Lung (tissue), 12 donors: Measurements from ENCODE around the gene PSPH. TPM values are rescaled to one million over a fixed set of nuclear protein-coding genes. Genes with fewer than 3 reads are reported as not detected.

ENCODE experiments used
- ATAC-seq: fragments of 200-7000 bp; cut with Tn5 transposase; one replicate; pipeline ENCODE4 v1.9.1; 2020; ENCODE audit warnings: moderate number of reproducible peaks; ENCODE audit not compliant: insufficient read depth, low FRiP score
- DNase-seq, 3 donors: peaks; one replicate each; pipeline ENCODE4 v3.0.0-alpha.2; 2013 to 2017
- H3K27ac ChIP-seq, 2 donors: one replicate each; pipeline ENCODE4 v1.5.1; 2013; ENCODE audit warnings: mild to moderate bottlenecking in 2 of 2, moderate library complexity in 2 of 2, control low read depth in 1 of 2, inconsistent platforms in 1 of 2, low read depth in 1 of 2, low read length in 1 of 2
- H3K27me3 ChIP-seq, 3 donors: one replicate each; pipeline ENCODE4 v1.5.1; 2013; ENCODE audit warnings: low read length in 2 of 3; ENCODE audit not compliant: control insufficient read depth in 3 of 3, insufficient read depth in 3 of 3
- H3K36me3 ChIP-seq, 4 donors: one replicate each; pipeline ENCODE4 v1.5.1; 2013; ENCODE audit warnings: low read length in 4 of 4, mild to moderate bottlenecking in 1 of 4, moderate library complexity in 1 of 4; ENCODE audit not compliant: control insufficient read depth in 4 of 4, insufficient read depth in 4 of 4
- H3K4me1 ChIP-seq, 5 donors: one replicate each; pipeline ENCODE4 v1.5.1; 2013; ENCODE audit warnings: low read length in 5 of 5, mild to moderate bottlenecking in 2 of 5, moderate library complexity in 1 of 5; ENCODE audit not compliant: control insufficient read depth in 5 of 5, insufficient read depth in 5 of 5
- H3K4me3 ChIP-seq: one replicate; pipeline ENCODE4 v1.5.1; 2013; ENCODE audit warnings: mild to moderate bottlenecking, control low read depth, moderate library complexity
- H3K9ac ChIP-seq, 2 donors: one replicate each; pipeline ENCODE4 v1.5.1; 2013; ENCODE audit warnings: low read length in 2 of 2, control low read depth in 1 of 2; ENCODE audit not compliant: insufficient read depth in 1 of 2
- H3K9me3 ChIP-seq, 4 donors: one replicate each; pipeline ENCODE4 v1.5.1; 2013; ENCODE audit warnings: low read length in 3 of 4, mild to moderate bottlenecking in 1 of 4, moderate library complexity in 1 of 4; ENCODE audit not compliant: control insufficient read depth in 4 of 4, insufficient read depth in 3 of 4
- WGBS, 2 donors: extraction: QIAGEN DNeasy Blood & Tissue Kit; methylation state at CpG; one replicate each; pipeline ENCODE4 v1.1.7; 2013; 5-methylcytosine and 5-hydroxymethylcytosine counted together
- polyA plus RNA-seq, 2 donors: library from polyadenylated mRNA; stranded (reverse); fragments of 200-250 nt; gene quantifications; one replicate each; pipeline ENCODE4 v1.2.1, GENCODE V29; 2013
- total RNA-seq, 2 donors: library from RNA; depleted of rRNA in 1 of 2; stranded (reverse); fragments of >200 nt in 1 of 2; gene quantifications; one replicate each; pipeline ENCODE4 v1.2.1, GENCODE V29; 2014 to 2021
- TF ChIP-seq, protein P1 (sequence below): IDR thresholded peaks from 2 replicates; pipeline ENCODE4 v1.5.1; 2012; ENCODE audit warnings: mild to moderate bottlenecking; ENCODE audit errors: control extremely low read depth, extremely low read depth
- donor health status: control.
- donor health status: control.
- donor health status: Bipolar disorder and iron deficiency.
- donor health status: healthy.
- donor health status: DM: yes; HTN: yes; CAD: no.

Gene PSPH
- total and polyA plus RNA-seq, 4 donors: 5.9 to 18.5 (median 12.3) TPM

- Histone ChIP-seq H3K4me3 (no peak overlapping the region), H3K27ac (peak overlapping the region in 1 of 2 donors; percentile 74), H3K9ac (no peak overlapping the region), H3K4me1 (peaks cover 0 to 12% (median 6%) of the 10 kb centered on the region in 5 donors), H3K27me3 (no peaks in the 10 kb centered on the region), H3K36me3 (peaks cover 0 to 12% (median 9%) of the 10 kb centered on the region in 4 donors), H3K9me3 (no peaks in the 10 kb centered on the region)
- ATAC-seq (no peak), DNase-seq (no peak)
- 96 to 97% methylated on average over 7 of the region's 7 CpGs for WGBS, 2 donors
- TF ChIP-seq, protein P1, sequence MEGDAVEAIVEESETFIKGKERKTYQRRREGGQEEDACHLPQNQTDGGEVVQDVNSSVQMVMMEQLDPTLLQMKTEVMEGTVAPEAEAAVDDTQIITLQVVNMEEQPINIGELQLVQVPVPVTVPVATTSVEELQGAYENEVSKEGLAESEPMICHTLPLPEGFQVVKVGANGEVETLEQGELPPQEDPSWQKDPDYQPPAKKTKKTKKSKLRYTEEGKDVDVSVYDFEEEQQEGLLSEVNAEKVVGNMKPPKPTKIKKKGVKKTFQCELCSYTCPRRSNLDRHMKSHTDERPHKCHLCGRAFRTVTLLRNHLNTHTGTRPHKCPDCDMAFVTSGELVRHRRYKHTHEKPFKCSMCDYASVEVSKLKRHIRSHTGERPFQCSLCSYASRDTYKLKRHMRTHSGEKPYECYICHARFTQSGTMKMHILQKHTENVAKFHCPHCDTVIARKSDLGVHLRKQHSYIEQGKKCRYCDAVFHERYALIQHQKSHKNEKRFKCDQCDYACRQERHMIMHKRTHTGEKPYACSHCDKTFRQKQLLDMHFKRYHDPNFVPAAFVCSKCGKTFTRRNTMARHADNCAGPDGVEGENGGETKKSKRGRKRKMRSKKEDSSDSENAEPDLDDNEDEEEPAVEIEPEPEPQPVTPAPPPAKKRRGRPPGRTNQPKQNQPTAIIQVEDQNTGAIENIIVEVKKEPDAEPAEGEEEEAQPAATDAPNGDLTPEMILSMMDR: no peak
Observed at GRCh38 chr7:55970561-55970960, 80.7 kb downstream of the PSPH start.

GRCh38 chr7:55969391-55969790 lies 81.9 kb downstream of the PSPH start:
- no peak overlapping the region for H3K9ac ChIP-seq
- H3K4me3 ChIP-seq: no peak overlapping the region
- no peaks in the 10 kb centered on the region for H3K27me3 ChIP-seq
- H3K9me3 ChIP-seq: no peaks in the 10 kb centered on the region
- H3K4me1 ChIP-seq: peaks cover 0 to 12% (median 6%) of the 10 kb centered on the region in 5 donors
- H3K36me3 ChIP-seq: peaks cover 0 to 12% (median 8%) of the 10 kb centered on the region in 4 donors
- 94 to 96% methylated on average over 11 of the region's 11 CpGs for WGBS, 2 donors
- TF ChIP-seq, protein P1: no peak
- ATAC-seq (no peak), DNase-seq (no peak)
- peak overlapping the region in 1 of 2 donors; percentile 62 for H3K27ac ChIP-seq

GRCh38 chr7:55966851-55967250 lies 84.4 kb downstream of the PSPH start:
- H3K9ac ChIP-seq: no peak overlapping the region
- H3K4me1 ChIP-seq: peaks cover 4 to 13% (median 6%) of the 10 kb centered on the region in 5 donors
- no peaks in the 10 kb centered on the region for H3K9me3 ChIP-seq
- WGBS, 2 donors: 75 to 88% methylated on average over 6 of the region's 6 CpGs
- DNase-seq (no peak), ATAC-seq (no peak)
- no peaks in the 10 kb centered on the region for H3K27me3 ChIP-seq
- no peak overlapping the region for H3K4me3 ChIP-seq
- TF ChIP-seq, protein P1: no peak
- H3K36me3 ChIP-seq: peaks cover 0 to 12% (median 8%) of the 10 kb centered on the region in 4 donors
- peak overlapping the region in 1 of 2 donors; percentile 88 for H3K27ac ChIP-seq
